Left lung (tissue), 10 donors: ENCODE measurements around the gene NEDD1. TPM values are rescaled to one million over a fixed set of nuclear protein-coding genes. Genes with fewer than 3 reads are reported as not detected.
A peak's percentile ranks its signal among the peaks of the same experiment; 100 is the strongest.

Source experiments
- ATAC-seq: fragments of 200-7000 bp; cut with Tn5 transposase; one replicate; pipeline ENCODE4 v1.9.1; 2020; ENCODE audit warnings: moderate library complexity
- DNase-seq, 4 donors: peaks; one replicate each; pipeline ENCODE4 v3.0.0-alpha.2; 2013 to 2020
- H3K27ac ChIP-seq, 2 donors: fragments of 200-600 bp; sonication (generic) in 1 of 2; one replicate each; pipeline versions ENCODE4 v1.5.0 to v1.8.0; 2020 to 2021
- H3K27me3 ChIP-seq, 2 donors: fragments of 200-600 bp; sonication (generic) in 1 of 2; one replicate each; pipeline versions ENCODE4 v1.5.0 to v1.8.0; 2020 to 2021
- H3K36me3 ChIP-seq, 2 donors: fragments of 200-600 bp; sonication (generic) in 1 of 2; one replicate each; pipeline versions ENCODE4 v1.5.0 to v1.8.0; 2020 to 2021
- H3K4me1 ChIP-seq, 2 donors: fragments of 200-600 bp; one replicate each; pipeline ENCODE4 v1.8.0; 2021
- H3K4me3 ChIP-seq, 2 donors: fragments of 200-600 bp; sonication (generic) in 1 of 2; one replicate each; pipeline versions ENCODE4 v1.5.0 to v1.8.0; 2020 to 2021; ENCODE audit warnings: mild to moderate bottlenecking in 1 of 2
- H3K9me3 ChIP-seq, 2 donors: fragments of 200-600 bp; sonication (generic) in 1 of 2; one replicate each; pipeline versions ENCODE4 v1.5.0 to v1.8.0; 2020 to 2021
- CTCF ChIP-seq, 2 donors: fragments of 200-600 bp; sonication (generic) in 1 of 2; IDR thresholded peaks; one replicate each; pipeline versions ENCODE4 v1.5.0 to v1.8.0; 2021; ENCODE audit warnings: antibody characterized with exemption in 2 of 2
- intact Hi-C, 2 donors: fragments of 100-400 bp; cut with DNase I; formaldehyde crosslinking; loops; one replicate each; pipeline versions ENCODE4 v1.11.2 to v1.14.2; 2022
- polyA plus RNA-seq, 6 donors: library from polyadenylated mRNA; unstranded; fragments of 120-200 nt; gene quantifications; one replicate each; pipeline ENCODE4 v1.2.1, GENCODE V29; 2013; ENCODE audit not compliant: insufficient read length in 6 of 6
- total RNA-seq, 2 donors: library from RNA; stranded (reverse); fragmentation: NEBNext Ultra II Directional; extraction: Animal tissue kit (Norgen Biotek cat#: 25700); gene quantifications; one replicate each; pipeline ENCODE4 v1.2.1, GENCODE V29; 2021
- donor health status: DM: no; HTN: yes; CAD: no.
- donor health status: DM: no; HTN: no; CAD: no.

Gene NEDD1
- total and polyA plus RNA-seq, 8 donors = 16.0 to 33.1 (median 27.4) TPM

DNA sequence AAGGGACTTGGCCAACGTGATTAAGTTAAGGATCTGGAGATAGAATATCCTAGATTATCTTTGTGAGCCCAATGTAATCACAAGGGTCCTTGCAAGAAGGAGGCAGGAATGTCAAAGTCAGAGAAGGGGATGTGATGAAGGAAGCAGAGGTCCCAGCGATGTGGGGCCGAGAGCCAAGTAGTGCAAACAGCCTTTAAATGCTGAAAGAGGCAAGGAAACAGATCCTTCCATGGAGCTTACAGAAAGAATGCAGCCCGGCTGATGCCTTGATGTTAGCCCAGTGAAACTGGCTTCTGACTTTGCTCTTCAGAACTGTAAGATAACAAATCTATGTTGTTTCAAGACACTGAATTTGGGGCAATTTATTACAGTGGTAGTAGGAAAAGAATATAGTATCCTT, 74.9 kb downstream of the NEDD1 start:
- TF ChIP-seq CTCF (IDR thresholded peaks at IDR 0.05) = no peak
- no peak overlapping the region for H3K4me3 ChIP-seq
- intact Hi-C loops = loop anchor here in 1 of 2 donors (10.0 kb wide), 1 partner anchor 397 kb away; no protein-coding TSS in a partner anchor
- peaks cover 0 to 9% of the 10 kb centered on the region in 2 donors for H3K4me1 ChIP-seq
- no peak for ATAC-seq
- no peaks in the 10 kb centered on the region for H3K9me3 ChIP-seq
- no peak for DNase-seq
- H3K27ac ChIP-seq = no peak overlapping the region
- H3K27me3 ChIP-seq = peaks cover 14 to 28% of the 10 kb centered on the region in 2 donors
- H3K36me3 ChIP-seq = no peaks in the 10 kb centered on the region

DNA sequence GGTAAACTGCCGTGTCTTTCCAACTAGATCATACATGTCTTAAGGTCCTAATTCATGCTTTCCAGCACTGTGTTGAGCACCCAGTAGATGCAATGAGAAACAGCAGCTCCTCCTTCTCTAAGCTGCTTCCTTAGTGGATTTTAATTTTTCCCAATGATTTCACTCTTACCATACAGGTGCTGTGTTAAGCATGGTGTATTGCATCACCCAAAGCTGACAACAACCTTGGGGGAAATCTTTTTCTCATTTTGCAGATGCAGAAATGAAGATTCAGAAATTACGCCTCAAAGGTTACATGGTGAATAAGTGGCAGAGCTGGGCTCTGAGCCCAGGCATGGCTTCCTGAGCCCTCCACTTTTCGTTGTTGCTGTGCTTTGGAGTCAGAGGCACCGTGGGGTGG, 75.6 kb downstream of the NEDD1 start:
- H3K36me3 ChIP-seq = no peaks in the 10 kb centered on the region
- TF ChIP-seq CTCF (IDR thresholded peaks at IDR 0.05) = no peak
- intact Hi-C loops = loop anchor here in 1 of 2 donors (10.0 kb wide), 1 partner anchor 398 kb away; no protein-coding TSS in a partner anchor
- DNase-seq (no peak), ATAC-seq (no peak)
- no peaks in the 10 kb centered on the region for H3K9me3 ChIP-seq
- H3K4me1 ChIP-seq = peaks cover 0 to 9% of the 10 kb centered on the region in 2 donors
- peaks cover 14 to 35% of the 10 kb centered on the region in 2 donors for H3K27me3 ChIP-seq
- H3K4me3 ChIP-seq = no peak overlapping the region
- no peak overlapping the region for H3K27ac ChIP-seq

DNA sequence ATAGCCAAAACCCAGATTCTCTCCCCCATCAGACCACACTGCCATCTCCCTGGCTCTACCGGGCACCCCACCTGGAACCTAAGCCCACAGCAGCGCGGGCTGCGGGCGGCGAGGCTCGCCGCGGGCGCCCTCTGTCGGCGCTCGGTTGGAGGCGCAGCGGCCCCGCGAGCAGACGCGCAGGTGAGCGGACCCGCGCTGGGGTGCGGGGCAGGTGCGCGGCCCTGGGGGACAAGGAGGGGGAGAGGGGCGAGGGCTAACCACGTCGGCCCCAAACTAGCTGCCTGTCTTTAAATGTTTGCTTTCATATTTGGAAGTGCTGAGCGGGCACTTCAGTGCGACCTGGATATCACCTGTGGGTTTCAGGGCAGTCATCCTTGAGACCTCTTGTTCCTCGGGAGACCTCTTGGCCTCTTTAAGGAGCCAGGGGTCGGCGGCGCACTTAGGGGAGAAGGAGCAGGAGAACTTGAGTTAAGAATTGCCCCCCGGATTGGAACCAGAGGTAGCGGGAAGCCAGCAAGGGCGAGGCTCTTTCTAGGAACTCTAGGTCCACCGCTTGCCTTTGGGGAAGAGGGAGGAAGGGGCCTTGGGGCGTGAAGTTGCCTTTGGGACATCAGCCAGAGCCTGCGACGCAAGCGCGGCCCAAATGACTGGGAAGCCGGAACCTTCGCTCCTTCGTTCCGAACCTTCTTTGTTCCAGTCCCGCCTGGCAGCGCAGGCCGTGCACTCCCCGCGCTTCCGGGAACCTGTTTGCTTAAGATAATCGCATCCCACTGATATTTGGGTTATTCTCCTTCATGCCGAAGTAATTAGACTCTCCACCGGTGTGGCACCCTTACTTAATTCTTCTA, 78.7 kb downstream of the NEDD1 start:
- H3K4me3 ChIP-seq = peak overlapping the region; percentile 15 to 32
- no peaks in the 10 kb centered on the region for H3K9me3 ChIP-seq
- ATAC-seq (peak; percentile 95), DNase-seq (peak in 2 of 4 donors; percentile 42 to 83)
- peaks cover 14 to 35% of the 10 kb centered on the region in 2 donors for H3K27me3 ChIP-seq
- H3K4me1 ChIP-seq = peaks cover 0 to 9% of the 10 kb centered on the region in 2 donors
- H3K36me3 ChIP-seq = no peaks in the 10 kb centered on the region
- intact Hi-C loops = loop anchor here in 1 of 2 donors (10.0 kb wide), 1 partner anchor 401 kb away; no protein-coding TSS in a partner anchor
- TF ChIP-seq CTCF (IDR thresholded peaks at IDR 0.05) = peak; percentile 78 to 95
- no peak overlapping the region for H3K27ac ChIP-seq

DNA sequence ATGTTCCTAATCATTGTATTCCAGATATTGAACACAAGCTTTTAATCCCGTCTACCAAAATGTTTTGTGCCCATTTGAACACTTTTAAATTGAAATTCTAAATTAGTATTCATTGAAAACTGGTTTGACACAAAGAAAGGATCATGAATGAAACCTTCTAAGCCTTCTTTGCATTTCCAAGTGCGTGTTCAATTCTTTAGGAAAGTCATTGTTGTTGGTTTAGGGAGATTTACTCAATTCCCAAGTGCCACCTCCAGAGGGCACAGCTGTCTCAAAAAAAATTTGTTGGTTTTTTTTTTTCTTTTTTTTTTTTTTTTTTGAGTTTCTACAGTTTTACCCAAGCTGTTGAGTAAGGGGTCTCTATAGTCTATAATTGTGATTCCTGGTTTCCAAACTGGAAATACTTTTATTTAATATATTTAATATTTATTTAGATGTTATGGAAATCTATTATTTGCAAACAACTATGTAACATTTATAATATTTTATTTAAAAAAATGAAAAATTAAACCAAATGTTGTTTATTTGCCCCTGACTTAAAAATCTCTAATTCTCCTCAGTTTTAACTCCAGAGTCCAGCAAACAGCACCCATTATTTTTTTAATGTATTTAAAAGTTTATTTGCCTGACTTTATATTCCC, 79.9 kb downstream of the NEDD1 start:
- Histone ChIP-seq H3K27ac (no peak overlapping the region), H3K4me1 (peaks cover 0 to 9% of the 10 kb centered on the region in 2 donors), H3K36me3 (no peaks in the 10 kb centered on the region), H3K9me3 (no peaks in the 10 kb centered on the region), H3K27me3 (peaks cover 14 to 35% of the 10 kb centered on the region in 2 donors), H3K4me3 (no peak overlapping the region)
- DNase-seq (peak in 1 of 4 donors; percentile 46), ATAC-seq (peak; percentile 58)
- TF ChIP-seq CTCF (IDR thresholded peaks at IDR 0.05) = peak in 1 of 2 donors; percentile 34
- intact Hi-C loops = loop anchor here in 1 of 2 donors (10.0 kb wide), 1 partner anchor 402 kb away; no protein-coding TSS in a partner anchor

- no peak for ATAC-seq
- Histone ChIP-seq H3K4me3 (no peak overlapping the region), H3K4me1 (peaks cover 0 to 9% of the 10 kb centered on the region in 2 donors), H3K9me3 (no peaks in the 10 kb centered on the region), H3K27ac (no peak overlapping the region), H3K27me3 (peaks cover 14 to 35% of the 10 kb centered on the region in 2 donors), H3K36me3 (no peaks in the 10 kb centered on the region)
- intact Hi-C loops = loop anchor here in 1 of 2 donors (10.0 kb wide), 1 partner anchor 404 kb away; no protein-coding TSS in a partner anchor
- no peak for TF ChIP-seq CTCF (IDR thresholded peaks at IDR 0.05)
- no peak for DNase-seq
Observed at GRCh38 chr12:96988919-96989318, 81.9 kb downstream of the NEDD1 start.
